Measurements from ENCODE around the gene SLC16A1.

The SLC16A1 gene

DNA sequence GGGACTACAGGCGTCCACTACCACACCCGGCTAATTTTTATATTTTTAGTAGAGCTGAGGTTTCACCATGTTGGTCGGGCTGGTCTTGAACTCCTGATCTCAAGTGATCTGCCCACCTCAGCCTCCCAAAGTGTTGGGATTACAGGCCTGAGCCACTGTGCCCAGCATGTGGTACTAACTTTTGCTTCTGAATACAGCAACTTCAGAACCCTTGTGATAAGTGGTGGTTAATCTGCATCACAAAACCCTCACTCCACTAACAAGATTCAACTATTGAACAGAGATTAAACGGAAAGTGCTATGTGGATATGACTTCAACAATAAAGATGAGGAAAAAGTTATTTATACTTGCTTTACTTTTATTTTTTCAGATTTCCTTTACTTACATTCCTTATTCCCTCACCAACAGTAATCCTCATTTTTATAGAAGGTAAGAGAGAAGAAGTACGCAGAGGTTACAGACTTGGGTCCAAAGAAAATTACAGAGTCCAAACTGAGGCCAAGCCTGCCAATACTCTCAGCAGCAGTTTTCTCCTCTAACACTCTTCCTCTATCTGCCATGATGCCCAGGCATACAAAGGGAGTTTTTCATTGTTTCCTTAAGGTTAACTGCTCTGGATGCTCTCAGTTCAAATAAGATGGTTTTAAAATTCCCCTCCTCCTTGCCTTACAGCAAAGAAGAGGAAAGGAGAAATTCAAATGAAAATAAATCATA, 44.3 kb downstream of the SLC16A1 start:
- H3K9ac ChIP-seq (ENCODE audit: low read depth, low read length, poor library complexity, severe bottlenecking), result no peak overlapping the region
- TF ChIP-seq EZH2phosphoT487 (IDR thresholded peaks at IDR 0.05; ENCODE audit: borderline replicate concordance), result no peak
- TF ChIP-seq, protein P1, sequence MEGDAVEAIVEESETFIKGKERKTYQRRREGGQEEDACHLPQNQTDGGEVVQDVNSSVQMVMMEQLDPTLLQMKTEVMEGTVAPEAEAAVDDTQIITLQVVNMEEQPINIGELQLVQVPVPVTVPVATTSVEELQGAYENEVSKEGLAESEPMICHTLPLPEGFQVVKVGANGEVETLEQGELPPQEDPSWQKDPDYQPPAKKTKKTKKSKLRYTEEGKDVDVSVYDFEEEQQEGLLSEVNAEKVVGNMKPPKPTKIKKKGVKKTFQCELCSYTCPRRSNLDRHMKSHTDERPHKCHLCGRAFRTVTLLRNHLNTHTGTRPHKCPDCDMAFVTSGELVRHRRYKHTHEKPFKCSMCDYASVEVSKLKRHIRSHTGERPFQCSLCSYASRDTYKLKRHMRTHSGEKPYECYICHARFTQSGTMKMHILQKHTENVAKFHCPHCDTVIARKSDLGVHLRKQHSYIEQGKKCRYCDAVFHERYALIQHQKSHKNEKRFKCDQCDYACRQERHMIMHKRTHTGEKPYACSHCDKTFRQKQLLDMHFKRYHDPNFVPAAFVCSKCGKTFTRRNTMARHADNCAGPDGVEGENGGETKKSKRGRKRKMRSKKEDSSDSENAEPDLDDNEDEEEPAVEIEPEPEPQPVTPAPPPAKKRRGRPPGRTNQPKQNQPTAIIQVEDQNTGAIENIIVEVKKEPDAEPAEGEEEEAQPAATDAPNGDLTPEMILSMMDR (conservative IDR thresholded peaks at IDR 0.05; ENCODE audit: low read length), result no peak
- H3K79me2 ChIP-seq (ENCODE audit: insufficient read depth, low read length), result no peaks in the 10 kb centered on the region

DNA sequence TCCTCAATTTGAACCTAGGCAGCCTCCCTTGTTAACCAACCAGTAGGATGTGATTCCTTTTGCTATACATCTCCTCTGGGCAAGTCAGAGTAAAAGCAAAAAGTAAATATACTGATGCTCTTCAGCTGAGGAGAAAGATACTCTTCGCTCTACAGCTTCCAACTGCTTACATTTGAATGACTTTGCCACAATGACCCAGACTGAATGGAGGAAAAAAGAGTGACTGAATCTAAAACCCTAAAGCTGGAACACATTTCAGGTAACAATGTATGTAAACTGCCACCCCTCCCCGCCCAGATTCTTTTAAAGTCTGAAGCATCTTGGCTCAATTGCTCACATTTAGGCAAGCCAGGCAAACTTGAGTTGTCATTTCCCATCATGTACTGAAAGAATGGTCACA, 46.1 kb downstream of the SLC16A1 start:
- no peaks in the 10 kb centered on the region for H3K4me1 ChIP-seq (ENCODE audit: insufficient read depth, low read length, poor library complexity, severe bottlenecking)
- no peak overlapping the region for H3K9ac ChIP-seq (ENCODE audit: low read depth, low read length, poor library complexity, severe bottlenecking)
- H3K4me3 ChIP-seq (ENCODE audit: low read length, poor library complexity, severe bottlenecking), result no peak overlapping the region
- H3K9me3 ChIP-seq (ENCODE audit: insufficient read depth, low read depth, low read length), result no peaks in the 10 kb centered on the region
- no peak overlapping the region for H2AFZ ChIP-seq (ENCODE audit: low read length)
- no peaks in the 10 kb centered on the region for H3K27me3 ChIP-seq (ENCODE audit: insufficient read depth, low read length, poor library complexity, severe bottlenecking)
- H3F3A ChIP-seq (ENCODE audit: low read depth), result no peaks in the 10 kb centered on the region
- H3K79me2 ChIP-seq (ENCODE audit: insufficient read depth, low read length), result no peaks in the 10 kb centered on the region
- H4K20me1 ChIP-seq (ENCODE audit: insufficient read depth, low read length, poor library complexity, severe bottlenecking), result no peaks in the 10 kb centered on the region
- H3K36me3 ChIP-seq (ENCODE audit: insufficient read depth, low read length), result peaks cover 31% of the 10 kb centered on the region; the same call in 1 of the 2 replicates
- TF ChIP-seq, protein P1 (conservative IDR thresholded peaks at IDR 0.05; ENCODE audit: low read length), result no peak
- no peak for TF ChIP-seq EZH2phosphoT487 (IDR thresholded peaks at IDR 0.05; ENCODE audit: borderline replicate concordance)
- no peaks in the 10 kb centered on the region for H3K9me2 ChIP-seq (replicated peaks; ENCODE audit: low read depth, low read length)
- H3K4me2 ChIP-seq (ENCODE audit: low read depth, low read length, poor library complexity, severe bottlenecking), result no peak overlapping the region

More for the DNA sequence above, 44.3 kb downstream of the SLC16A1 start:
- no peaks in the 10 kb centered on the region for H3F3A ChIP-seq (ENCODE audit: low read depth)
- no peaks in the 10 kb centered on the region for H3K27me3 ChIP-seq (ENCODE audit: insufficient read depth, low read length, poor library complexity, severe bottlenecking)
- no peak overlapping the region for H2AFZ ChIP-seq (ENCODE audit: low read length)
- no peaks in the 10 kb centered on the region for H4K20me1 ChIP-seq (ENCODE audit: insufficient read depth, low read length, poor library complexity, severe bottlenecking)
- H3K4me1 ChIP-seq (ENCODE audit: insufficient read depth, low read length, poor library complexity, severe bottlenecking), result no peaks in the 10 kb centered on the region
- no peak overlapping the region for H3K4me3 ChIP-seq (ENCODE audit: low read length, poor library complexity, severe bottlenecking)
- no peaks in the 10 kb centered on the region for H3K9me2 ChIP-seq (replicated peaks; ENCODE audit: low read depth, low read length)
- no peak overlapping the region for H3K4me2 ChIP-seq (ENCODE audit: low read depth, low read length, poor library complexity, severe bottlenecking)
- no peaks in the 10 kb centered on the region for H3K9me3 ChIP-seq (ENCODE audit: insufficient read depth, low read depth, low read length)
- peaks cover 43% of the 10 kb centered on the region; the same call in 1 of the 2 replicates for H3K36me3 ChIP-seq (ENCODE audit: insufficient read depth, low read length)

DNA sequence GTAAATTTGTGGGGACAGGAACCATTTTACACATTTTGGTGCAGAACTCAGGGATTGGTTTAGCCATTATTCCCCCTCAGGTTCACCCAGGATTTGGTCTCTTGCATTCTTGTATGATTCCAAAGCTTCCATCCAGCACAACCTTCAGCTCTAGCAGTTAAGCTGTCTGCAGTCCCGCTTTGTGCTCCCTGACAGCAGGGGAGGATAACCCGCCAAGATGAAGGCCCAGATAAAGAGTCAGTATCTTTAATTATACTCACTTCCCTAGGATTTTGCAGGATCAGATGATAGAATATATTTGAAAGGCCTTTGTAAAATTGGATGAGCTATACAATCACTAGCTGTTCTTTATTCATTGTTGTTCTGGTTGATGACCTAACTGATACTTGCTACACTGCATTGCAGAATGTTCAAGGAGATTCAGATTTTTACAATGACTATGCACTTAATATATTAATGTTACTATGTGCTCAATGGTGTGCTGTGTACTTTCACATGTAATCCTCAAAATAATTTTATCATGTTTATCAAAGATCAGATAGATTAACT, 49.8 kb downstream of the SLC16A1 start:
- TF ChIP-seq, protein P1 (conservative IDR thresholded peaks at IDR 0.05; ENCODE audit: low read length), result no peak
- TF ChIP-seq EZH2phosphoT487 (IDR thresholded peaks at IDR 0.05; ENCODE audit: borderline replicate concordance), result no peak
- Histone ChIP-seq H3K4me3 (ENCODE audit: low read length, poor library complexity, severe bottlenecking) (no peak overlapping the region), H3K9ac (ENCODE audit: low read depth, low read length, poor library complexity, severe bottlenecking) (no peak overlapping the region), H3K9me3 (ENCODE audit: insufficient read depth, low read depth, low read length) (no peaks in the 10 kb centered on the region), H4K20me1 (ENCODE audit: insufficient read depth, low read length, poor library complexity, severe bottlenecking) (no peaks in the 10 kb centered on the region), H3K4me2 (ENCODE audit: low read depth, low read length, poor library complexity, severe bottlenecking) (no peak overlapping the region), H2AFZ (ENCODE audit: low read length) (no peak overlapping the region), H3K27me3 (ENCODE audit: insufficient read depth, low read length, poor library complexity, severe bottlenecking) (no peaks in the 10 kb centered on the region), H3K4me1 (ENCODE audit: insufficient read depth, low read length, poor library complexity, severe bottlenecking) (peaks cover 6% of the 10 kb centered on the region), H3K9me2 (replicated peaks; ENCODE audit: low read depth, low read length) (no peaks in the 10 kb centered on the region), H3F3A (ENCODE audit: low read depth) (no peaks in the 10 kb centered on the region), H3K36me3 (ENCODE audit: insufficient read depth, low read length) (no peaks in the 10 kb centered on the region), H3K79me2 (ENCODE audit: insufficient read depth, low read length) (no peaks in the 10 kb centered on the region)
